Activated CD4-positive, alpha-beta memory T cell treated with anti-CD3 and anti-CD28 coated beads, Interleukin-2, amount 10 ng/mL, durations not matched to agents 7 days and 5 days (primary cell): ENCODE measurements around the gene UPK1A. TPM values are rescaled to one million over a fixed set of nuclear protein-coding genes. Genes with fewer than 3 reads are reported as not detected.

Source experiments
- CTCF ChIA-PET: fragments of 350-600 bp; sonication (Branson Sonifier 250); formaldehyde crosslinking; loops from one replicate; lab custom pipeline; 2021; ENCODE audit warnings: antibody characterized with exemption, inconsistent platforms; lab: Charles Lee
- POLR2A ChIA-PET: fragments of 350-600 bp; sonication (Branson Sonifier 250); formaldehyde crosslinking; loops from one replicate; lab custom pipeline; 2021; ENCODE audit warnings: antibody characterized with exemption; lab: Charles Lee
- DNase-seq: peaks from one replicate; pipeline ENCODE4 v3.0.0-alpha.2; 2020
- H3K27ac Mint-ChIP-seq: one replicate; pipeline ENCODE4 v1.8.0; 2021; ENCODE audit warnings: mild to moderate bottlenecking, mixed read lengths
- H3K27me3 Mint-ChIP-seq: one replicate; pipeline ENCODE4 v1.8.0; 2021; ENCODE audit warnings: mixed read lengths
- H3K36me3 Mint-ChIP-seq: one replicate; pipeline ENCODE4 v1.8.0; 2021; ENCODE audit warnings: low read depth, mixed read lengths
- H3K4me1 Mint-ChIP-seq: one replicate; pipeline ENCODE4 v1.8.0; 2021; ENCODE audit warnings: mixed read lengths
- H3K4me3 Mint-ChIP-seq: one replicate; pipeline ENCODE4 v1.8.0; 2021; ENCODE audit warnings: mild to moderate bottlenecking, mixed read lengths
- H3K9me3 Mint-ChIP-seq: one replicate; pipeline ENCODE4 v1.8.0; 2021; ENCODE audit warnings: mixed read lengths
- total RNA-seq, 2 experiments: library from RNA; stranded (reverse); gene quantifications; one replicate each; pipeline ENCODE4 v1.2.3, GENCODE V29; 2021

The UPK1A gene
- total RNA-seq, 2 experiments from 2014 or later = 0.65 to 0.86 TPM

- ChIA-PET POLR2A (interaction anchor here (1.3 to 1.5 kb wide), 2 partner anchors 12 to 87 kb away, joined by 4 to 5 read pairs; no protein-coding TSS in a partner anchor), CTCF (interaction anchor here (1.7 kb wide), 1 partner anchor 24 kb away, joined by 7 read pairs; the partner anchor contains the start of gene HAUS5)
- no peak for DNase-seq
- Mint-ChIP-seq H3K36me3 (peaks cover 49% of the 10 kb centered on the region), H3K27me3 (no peaks in the 10 kb centered on the region), H3K27ac (no peak overlapping the region), H3K9me3 (no peaks in the 10 kb centered on the region), H3K4me3 (no peak overlapping the region), H3K4me1 (peaks cover 6% of the 10 kb centered on the region)
Measured at GRCh38 chr19:35636651-35637050, 29.7 kb upstream of the UPK1A start.

- no peak for DNase-seq
- ChIA-PET POLR2A (interaction anchor here (1.3 to 1.5 kb wide), 2 partner anchors 13 to 87 kb away, joined by 4 to 5 read pairs; no protein-coding TSS in a partner anchor), CTCF (interaction anchor here (1.7 kb wide), 1 partner anchor 25 kb away, joined by 7 read pairs; the partner anchor contains the start of gene HAUS5)
- H3K4me1 Mint-ChIP-seq = peaks cover 10% of the 10 kb centered on the region
- H3K36me3 Mint-ChIP-seq = peaks cover 44% of the 10 kb centered on the region
- no peaks in the 10 kb centered on the region for H3K27me3 Mint-ChIP-seq
- no peak overlapping the region for H3K4me3 Mint-ChIP-seq
- H3K27ac Mint-ChIP-seq = no peak overlapping the region
- H3K9me3 Mint-ChIP-seq = no peaks in the 10 kb centered on the region
Measured at GRCh38 chr19:35637165-35637564, 29.2 kb upstream of the UPK1A start.

GRCh38 chr19:35639321-35639639 lies 27.0 kb upstream of the UPK1A start:
- no peak for DNase-seq
- Mint-ChIP-seq H3K4me3 (no peak overlapping the region), H3K36me3 (peaks cover 27% of the 10 kb centered on the region), H3K27me3 (no peaks in the 10 kb centered on the region), H3K27ac (no peak overlapping the region), H3K9me3 (no peaks in the 10 kb centered on the region), H3K4me1 (peaks cover 19% of the 10 kb centered on the region)
- CTCF ChIA-PET = no interaction called here
- POLR2A ChIA-PET = no interaction called here

GRCh38 chr19:35639863-35640262 lies 26.5 kb upstream of the UPK1A start:
- no peaks in the 10 kb centered on the region for H3K27me3 Mint-ChIP-seq
- ChIA-PET POLR2A (interaction anchor here (1.0 kb wide), 1 partner anchor 12 kb away, joined by 3 read pairs; no protein-coding TSS in a partner anchor), CTCF (no interaction called here)
- DNase-seq = no peak
- no peak overlapping the region for H3K4me3 Mint-ChIP-seq
- H3K9me3 Mint-ChIP-seq = no peaks in the 10 kb centered on the region
- H3K4me1 Mint-ChIP-seq = peaks cover 25% of the 10 kb centered on the region
- peaks cover 24% of the 10 kb centered on the region for H3K36me3 Mint-ChIP-seq
- no peak overlapping the region for H3K27ac Mint-ChIP-seq

- H3K4me1 Mint-ChIP-seq = peaks cover 37% of the 10 kb centered on the region
- DNase-seq = peak; percentile 55
- POLR2A ChIA-PET = interaction anchor here (4.4 kb wide), 1 partner anchor 11 kb away, joined by 25 read pairs; no protein-coding TSS in a partner anchor
- no peaks in the 10 kb centered on the region for H3K9me3 Mint-ChIP-seq
- H3K27ac Mint-ChIP-seq = peak within 1 kb of the TSS; percentile 60
- CTCF ChIA-PET = interaction anchor here (0.5 to 2.8 kb wide), 2 partner anchors 61 to 93 kb away, joined by 3 to 12 read pairs; no protein-coding TSS in a partner anchor
- H3K4me3 Mint-ChIP-seq = peak within 1 kb of the TSS; percentile 83
- peaks cover 13% of the 10 kb centered on the region for H3K36me3 Mint-ChIP-seq
- no peaks in the 10 kb centered on the region for H3K27me3 Mint-ChIP-seq
Measured at GRCh38 chr19:35641515-35642151, 24.7 kb upstream of the UPK1A start, which contains the start of gene ETV2. Gene ETV2 (plus strand): TSS chr19:35641745. CDS start chr19:35642461, 716 bp downstream.

- peaks cover 6% of the 10 kb centered on the region for H3K36me3 Mint-ChIP-seq
- CTCF ChIA-PET = interaction anchor here (0.5 to 2.8 kb wide), 4 partner anchors 30 to 120 kb away, joined by 3 to 12 read pairs (median 5); partner anchors contain the start of gene HAUS5
- POLR2A ChIA-PET = interaction anchor here (0.8 to 4.4 kb wide), 3 partner anchors 11 to 32 kb away, joined by 3 to 25 read pairs (median 22); partner anchors contain the start of gene HAUS5
Measured at GRCh38 chr19:35642312-35642711, 24.0 kb upstream of the UPK1A start.

GRCh38 chr19:35642798-35643254 lies 23.5 kb upstream of the UPK1A start:
- Mint-ChIP-seq H3K4me3 (peak overlapping the region; percentile 83), H3K27me3 (no peaks in the 10 kb centered on the region), H3K4me1 (peaks cover 41% of the 10 kb centered on the region), H3K36me3 (peaks cover under 1% of the 10 kb centered on the region), H3K27ac (no peak overlapping the region), H3K9me3 (no peaks in the 10 kb centered on the region)
- no peak for DNase-seq
- ChIA-PET CTCF (interaction anchor here (0.6 to 2.8 kb wide), 4 partner anchors 10 to 120 kb away, joined by 3 to 12 read pairs (median 6); partner anchors contain the start of gene HAUS5), POLR2A (interaction anchor here (0.8 to 4.4 kb wide), 8 partner anchors 12 to 105 kb away, joined by 3 to 25 read pairs (median 6); partner anchors contain the start of genes HAUS5, KMT2B and LIN37)

More at GRCh38 chr19:35642312-35642711, 24.0 kb upstream of the UPK1A start:
- Mint-ChIP-seq H3K4me1 (peaks cover 39% of the 10 kb centered on the region), H3K4me3 (peak overlapping the region; percentile 83), H3K9me3 (no peaks in the 10 kb centered on the region), H3K27me3 (no peaks in the 10 kb centered on the region), H3K27ac (no peak overlapping the region)
- DNase-seq = no peak

- POLR2A ChIA-PET = interaction anchor here (0.8 to 4.4 kb wide), 20 partner anchors 10 to 105 kb away, joined by 3 to 25 read pairs (median 4); partner anchors contain the start of genes HAUS5, IGFLR1, KMT2B and LIN37
- H3K9me3 Mint-ChIP-seq = no peaks in the 10 kb centered on the region
Measured at GRCh38 chr19:35643255-35644205, 22.8 kb upstream of the UPK1A start.

GRCh38 chr19:35644206-35644986 lies 21.9 kb upstream of the UPK1A start:
- Mint-ChIP-seq H3K4me3 (peak overlapping the region; percentile 83), H3K27ac (peak overlapping the region; percentile 82), H3K27me3 (no peaks in the 10 kb centered on the region), H3K4me1 (peaks cover 52% of the 10 kb centered on the region), H3K36me3 (peaks cover 10% of the 10 kb centered on the region), H3K9me3 (no peaks in the 10 kb centered on the region)
- CTCF ChIA-PET = interaction anchor here (0.6 to 2.8 kb wide), 5 partner anchors 32 to 577 kb away, joined by 3 to 12 read pairs (median 6); partner anchors contain the start of gene HAUS5
- POLR2A ChIA-PET = interaction anchor here (0.8 to 4.4 kb wide), 19 partner anchors 10 to 104 kb away, joined by 3 to 25 read pairs (median 5); partner anchors contain the start of genes HAUS5, IGFLR1, KMT2B and LIN37
- DNase-seq = peak; percentile 98

More at GRCh38 chr19:35643255-35644205, 22.8 kb upstream of the UPK1A start:
- CTCF ChIA-PET = interaction anchor here (0.6 to 2.8 kb wide), 6 partner anchors 9 to 577 kb away, joined by 3 to 12 read pairs (median 5); partner anchors contain the start of gene HAUS5
- peak; percentile 86 for DNase-seq
- peak overlapping the region; percentile 82 for H3K27ac Mint-ChIP-seq
- H3K4me3 Mint-ChIP-seq = peak overlapping the region; percentile 83
- peaks cover 46% of the 10 kb centered on the region for H3K4me1 Mint-ChIP-seq
- no peaks in the 10 kb centered on the region for H3K27me3 Mint-ChIP-seq
- peaks cover 5% of the 10 kb centered on the region for H3K36me3 Mint-ChIP-seq

GRCh38 chr19:35644987-35645679 lies 21.2 kb upstream of the UPK1A start:
- H3K36me3 Mint-ChIP-seq = peaks cover 10% of the 10 kb centered on the region
- peaks cover 55% of the 10 kb centered on the region for H3K4me1 Mint-ChIP-seq
- H3K27ac Mint-ChIP-seq = peak overlapping the region; percentile 82
- CTCF ChIA-PET = interaction anchor here (1.5 kb wide), 1 partner anchor 225 kb away, joined by 3 read pairs; no protein-coding TSS in a partner anchor
- POLR2A ChIA-PET = interaction anchor here (0.6 to 4.4 kb wide), 12 partner anchors 14 to 570 kb away, joined by 3 to 25 read pairs (median 6); partner anchors contain the start of genes HAUS5, IGFLR1, KMT2B and ZNF146
- no peaks in the 10 kb centered on the region for H3K9me3 Mint-ChIP-seq
- H3K27me3 Mint-ChIP-seq = no peaks in the 10 kb centered on the region
- peak; percentile 82 for DNase-seq
- peak overlapping the region; percentile 83 for H3K4me3 Mint-ChIP-seq
